Erythroblast (primary cell): ENCODE results near the gene SMTNL2.

ENCODE experiments used
- GATA1 ChIP-seq: IDR thresholded peaks from 2 replicates; pipeline ENCODE4 v1.6.1; 2011; ENCODE audit warnings: low read depth, mild to moderate bottlenecking, control low read depth, low read length, moderate library complexity
- POLR2A ChIP-seq: IDR thresholded peaks from 2 replicates; pipeline ENCODE4 v1.6.1; 2011; ENCODE audit warnings: mild to moderate bottlenecking, low read length

- no peak for TF ChIP-seq POLR2A
- TF ChIP-seq GATA1 = no peak
Measured at GRCh38 chr17:4584917-4585637, 748 bp downstream of the SMTNL2 start.
